ENCODE results near the gene SETD2. TPM values are rescaled to one million over a fixed set of nuclear protein-coding genes. Genes with fewer than 3 reads are reported as not detected.

Gene SETD2
- polyA plus RNA-seq, 1 experiment: 30.8 TPM

DNA sequence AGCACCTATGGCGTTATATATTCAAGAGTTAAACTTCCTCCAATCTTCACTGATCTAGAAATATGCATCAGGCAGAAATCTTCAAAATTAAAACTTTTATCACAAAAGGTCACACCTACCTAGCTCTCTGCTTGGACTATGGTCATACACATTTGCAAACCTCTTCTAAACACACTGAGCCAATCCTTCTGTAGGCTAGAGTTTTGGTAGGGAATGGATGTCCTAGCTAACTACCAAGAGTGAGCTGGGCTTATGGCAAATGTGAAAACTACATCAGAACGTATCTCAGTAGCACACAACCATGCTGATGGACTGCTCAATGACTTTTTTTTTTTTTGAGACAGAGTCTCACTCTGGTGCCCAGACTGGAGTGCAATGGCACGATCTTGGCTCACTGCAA, 29.6 kb downstream of the SETD2 start:
- Histone ChIP-seq H3K9me3 (ENCODE audit: control insufficient read depth, insufficient read depth, low read length) (no peaks in the 10 kb centered on the region; the same call in 1 of the 2 replicates), H3K27ac (ENCODE audit: low read depth, low read length) (no peak overlapping the region), H3K4me3 (ENCODE audit: low read depth, low read length) (no peak overlapping the region), H3K27me3 (ENCODE audit: control insufficient read depth, insufficient read depth, low read length) (no peaks in the 10 kb centered on the region)
- TF ChIP-seq, protein P1, sequence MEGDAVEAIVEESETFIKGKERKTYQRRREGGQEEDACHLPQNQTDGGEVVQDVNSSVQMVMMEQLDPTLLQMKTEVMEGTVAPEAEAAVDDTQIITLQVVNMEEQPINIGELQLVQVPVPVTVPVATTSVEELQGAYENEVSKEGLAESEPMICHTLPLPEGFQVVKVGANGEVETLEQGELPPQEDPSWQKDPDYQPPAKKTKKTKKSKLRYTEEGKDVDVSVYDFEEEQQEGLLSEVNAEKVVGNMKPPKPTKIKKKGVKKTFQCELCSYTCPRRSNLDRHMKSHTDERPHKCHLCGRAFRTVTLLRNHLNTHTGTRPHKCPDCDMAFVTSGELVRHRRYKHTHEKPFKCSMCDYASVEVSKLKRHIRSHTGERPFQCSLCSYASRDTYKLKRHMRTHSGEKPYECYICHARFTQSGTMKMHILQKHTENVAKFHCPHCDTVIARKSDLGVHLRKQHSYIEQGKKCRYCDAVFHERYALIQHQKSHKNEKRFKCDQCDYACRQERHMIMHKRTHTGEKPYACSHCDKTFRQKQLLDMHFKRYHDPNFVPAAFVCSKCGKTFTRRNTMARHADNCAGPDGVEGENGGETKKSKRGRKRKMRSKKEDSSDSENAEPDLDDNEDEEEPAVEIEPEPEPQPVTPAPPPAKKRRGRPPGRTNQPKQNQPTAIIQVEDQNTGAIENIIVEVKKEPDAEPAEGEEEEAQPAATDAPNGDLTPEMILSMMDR (IDR thresholded peaks at IDR 0.05; ENCODE audit: low read depth, low read length): no peak
- ChIA-PET POLR2A (no interaction called here), CTCF (no interaction called here)
- DNase-seq (ENCODE audit: low read depth, low spot score): no peak

DNA sequence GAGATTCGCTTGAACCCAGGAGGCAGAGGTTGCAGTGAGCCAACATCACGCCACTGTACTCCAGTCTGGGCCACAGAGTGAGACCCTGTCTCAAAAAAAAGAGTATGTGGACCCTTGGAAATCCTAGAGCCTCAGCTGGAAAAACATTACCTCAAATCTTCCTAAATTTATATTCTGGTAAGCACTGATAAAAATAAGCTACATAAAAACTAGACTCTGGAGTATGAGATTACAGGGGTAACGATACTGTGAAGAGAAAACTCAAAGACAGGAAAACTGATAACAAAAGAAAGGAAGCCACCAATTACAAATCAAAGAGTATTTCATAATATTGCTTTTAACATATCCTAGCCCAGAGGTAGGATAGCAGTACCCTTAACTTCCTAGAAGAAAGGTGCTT, 30.3 kb downstream of the SETD2 start:
- ChIA-PET CTCF (no interaction called here), POLR2A (no interaction called here)
- Histone ChIP-seq H3K27ac (ENCODE audit: low read depth, low read length) (no peak overlapping the region), H3K27me3 (ENCODE audit: control insufficient read depth, insufficient read depth, low read length) (no peaks in the 10 kb centered on the region), H3K9me3 (ENCODE audit: control insufficient read depth, insufficient read depth, low read length) (no peaks in the 10 kb centered on the region; the same call in 1 of the 2 replicates), H3K4me3 (ENCODE audit: low read depth, low read length) (no peak overlapping the region)
- TF ChIP-seq, protein P1 (IDR thresholded peaks at IDR 0.05; ENCODE audit: low read depth, low read length): no peak
- DNase-seq (ENCODE audit: low read depth, low spot score): no peak

DNA sequence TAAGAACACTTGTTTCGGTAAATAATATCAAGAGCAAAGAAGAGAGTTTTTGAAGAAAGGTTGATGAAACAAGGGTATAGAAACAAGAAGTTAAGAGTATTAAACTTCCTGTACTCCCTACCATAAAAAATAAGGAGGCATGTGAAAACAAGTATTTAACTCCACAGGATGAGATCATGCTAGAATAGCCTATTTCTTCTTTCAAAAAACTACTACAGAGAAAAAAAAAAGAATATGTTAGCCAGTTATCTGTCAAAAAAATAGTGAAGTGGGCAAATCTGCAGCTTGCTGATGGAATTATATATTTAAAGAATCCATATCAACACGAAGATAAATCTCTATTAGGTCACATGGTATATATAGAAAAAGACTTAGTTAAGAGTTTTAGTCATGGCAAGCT, 33.4 kb downstream of the SETD2 start:
- Histone ChIP-seq H3K27ac (ENCODE audit: low read depth, low read length) (no peak overlapping the region), H3K9me3 (ENCODE audit: control insufficient read depth, insufficient read depth, low read length) (no peaks in the 10 kb centered on the region), H3K27me3 (ENCODE audit: control insufficient read depth, insufficient read depth, low read length) (no peaks in the 10 kb centered on the region), H3K4me3 (ENCODE audit: low read depth, low read length) (no peak overlapping the region)
- DNase-seq (ENCODE audit: low read depth, low spot score): no peak
- ChIA-PET CTCF (interaction anchor here (0.6 to 1.0 kb wide), 2 partner anchors 25 to 34 kb away, joined by 3 read pairs; no protein-coding TSS in a partner anchor), POLR2A (no interaction called here)
- TF ChIP-seq, protein P1 (IDR thresholded peaks at IDR 0.05; ENCODE audit: low read depth, low read length): no peak

DNA sequence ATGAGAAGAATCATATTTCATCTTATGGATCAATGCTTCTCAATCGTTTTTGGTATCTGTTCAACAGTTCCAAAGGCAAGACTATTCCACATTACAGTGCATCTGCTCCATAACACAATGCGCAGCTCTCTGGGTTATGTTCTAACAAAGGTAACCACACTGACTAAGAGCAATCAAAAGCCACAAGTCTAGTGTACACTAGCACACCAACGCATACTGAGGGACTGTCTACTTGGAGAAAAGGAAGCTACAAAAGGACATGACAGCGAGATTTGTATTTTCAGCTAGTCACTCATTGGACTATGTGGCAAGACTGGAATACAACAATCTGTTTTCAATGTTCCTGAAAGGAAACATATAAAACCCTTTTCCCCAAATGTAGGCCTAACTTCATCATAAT, 35.8 kb downstream of the SETD2 start:
- no peaks in the 10 kb centered on the region for H3K27me3 ChIP-seq (ENCODE audit: control insufficient read depth, insufficient read depth, low read length)
- CTCF ChIA-PET: no interaction called here
- H3K9me3 ChIP-seq (ENCODE audit: control insufficient read depth, insufficient read depth, low read length): no peaks in the 10 kb centered on the region
- no peak for DNase-seq (ENCODE audit: low read depth, low spot score)
- POLR2A ChIA-PET: no interaction called here
- no peak overlapping the region for H3K27ac ChIP-seq (ENCODE audit: low read depth, low read length)
- TF ChIP-seq, protein P1 (IDR thresholded peaks at IDR 0.05; ENCODE audit: low read depth, low read length): no peak
- H3K4me3 ChIP-seq (ENCODE audit: low read depth, low read length): no peak overlapping the region

DNA sequence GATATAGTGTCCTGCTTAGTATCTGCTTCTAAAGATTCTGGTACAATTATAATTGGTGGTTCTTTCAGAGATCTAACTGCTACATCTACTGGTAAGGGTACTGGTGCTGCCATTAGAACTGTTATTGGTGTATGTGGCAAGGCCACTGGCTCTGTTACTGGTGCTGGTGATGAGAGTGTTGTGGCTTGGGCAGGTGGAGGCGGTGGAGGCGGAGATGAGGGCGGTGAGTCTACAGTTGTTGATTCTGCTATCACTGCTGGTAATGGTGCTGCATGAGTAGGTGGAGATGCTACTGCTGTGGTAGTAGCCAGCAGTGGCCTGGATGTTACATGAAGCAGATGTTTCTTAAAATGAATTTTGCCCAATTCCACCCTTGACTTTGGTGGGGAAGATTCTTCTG, 40.1 kb downstream of the SETD2 start:
- TF ChIP-seq, protein P1 (IDR thresholded peaks at IDR 0.05; ENCODE audit: low read depth, low read length): no peak
- no peaks in the 10 kb centered on the region for H3K9me3 ChIP-seq (ENCODE audit: control insufficient read depth, insufficient read depth, low read length)
- ChIA-PET POLR2A (no interaction called here), CTCF (interaction anchor here (0.5 kb wide), 1 partner anchor 241 kb away, joined by 5 read pairs; no protein-coding TSS in a partner anchor)
- H3K27me3 ChIP-seq (ENCODE audit: control insufficient read depth, insufficient read depth, low read length): no peaks in the 10 kb centered on the region
- H3K4me3 ChIP-seq (ENCODE audit: low read depth, low read length): no peak overlapping the region
- H3K27ac ChIP-seq (ENCODE audit: low read depth, low read length): no peak overlapping the region
- DNase-seq (ENCODE audit: low read depth, low spot score): no peak
